NCI-H69 (cell line): Measurements from ENCODE around the gene SNTB2.
A peak's percentile ranks its signal among the peaks of the same experiment; 100 is the strongest.
"Not testable (repeated sequence)": the region's sequence is repeated elsewhere in the genome, so short reads cannot be mapped to it uniquely, and the experiment has no call there.

Experiments used
- DNase-seq: peaks from one replicate; lab custom pipeline; 2025; lab: John Stamatoyannopoulos, UW

Gene SNTB2

DNA sequence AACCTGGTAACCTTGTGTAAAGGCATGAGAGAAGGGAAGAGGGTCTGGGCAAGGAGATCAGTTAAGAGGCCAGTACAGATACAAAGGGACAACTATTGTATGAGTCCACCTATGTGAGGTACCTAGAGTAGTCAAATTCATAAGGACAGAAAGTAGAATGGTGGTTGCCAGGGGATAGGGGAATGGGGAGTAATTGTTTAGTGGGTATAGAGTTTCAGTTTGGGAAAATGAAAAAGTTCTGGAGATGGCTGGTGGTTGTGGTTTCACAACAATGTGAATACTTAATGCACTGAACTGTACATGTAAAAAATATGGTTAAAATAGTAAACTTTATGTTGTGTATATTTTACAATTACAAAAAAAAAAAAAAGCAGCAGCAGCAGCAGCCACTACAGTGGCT lies 49.4 kb downstream of the SNTB2 start:
- no peak for DNase-seq

DNA sequence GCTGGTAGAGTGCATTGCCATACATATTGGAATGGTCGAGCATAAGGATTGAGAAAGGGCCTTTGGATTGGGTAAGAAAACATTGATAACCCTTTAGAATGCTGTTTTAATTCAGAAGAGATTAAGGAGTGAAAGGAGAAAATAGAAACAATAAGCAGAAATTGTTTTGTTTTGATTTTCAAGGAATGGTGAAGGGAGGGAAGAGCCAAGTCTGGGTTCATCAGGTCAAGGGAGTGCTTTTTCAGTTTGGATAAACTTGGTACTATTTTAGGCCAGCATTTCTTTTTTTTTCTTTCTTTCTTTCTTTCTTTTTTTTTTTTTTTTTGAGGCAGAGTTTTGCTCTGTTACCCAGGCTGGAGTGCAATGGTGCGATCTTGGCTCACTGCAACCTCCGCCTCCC lies 50.3 kb downstream of the SNTB2 start:
- DNase-seq: no peak

DNA sequence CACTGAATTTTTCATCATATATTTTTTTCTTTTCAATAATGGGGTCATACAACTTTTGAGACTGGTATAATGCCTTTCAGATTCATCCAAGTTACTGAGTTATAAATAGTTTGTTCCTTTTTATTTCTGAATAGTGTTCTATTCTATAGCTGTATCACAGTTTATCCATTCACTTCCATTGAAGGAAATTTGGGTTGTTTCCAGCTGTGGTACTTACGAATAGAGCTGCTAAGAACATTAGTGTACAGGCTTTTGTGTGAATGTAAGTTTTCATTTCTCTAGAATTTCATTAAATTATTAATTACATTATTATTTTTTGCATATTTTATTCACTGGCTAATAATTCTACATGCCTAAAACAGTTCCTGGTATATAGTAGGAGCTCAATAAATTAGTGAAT lies 52.9 kb downstream of the SNTB2 start:
- DNase-seq: no peak

DNA sequence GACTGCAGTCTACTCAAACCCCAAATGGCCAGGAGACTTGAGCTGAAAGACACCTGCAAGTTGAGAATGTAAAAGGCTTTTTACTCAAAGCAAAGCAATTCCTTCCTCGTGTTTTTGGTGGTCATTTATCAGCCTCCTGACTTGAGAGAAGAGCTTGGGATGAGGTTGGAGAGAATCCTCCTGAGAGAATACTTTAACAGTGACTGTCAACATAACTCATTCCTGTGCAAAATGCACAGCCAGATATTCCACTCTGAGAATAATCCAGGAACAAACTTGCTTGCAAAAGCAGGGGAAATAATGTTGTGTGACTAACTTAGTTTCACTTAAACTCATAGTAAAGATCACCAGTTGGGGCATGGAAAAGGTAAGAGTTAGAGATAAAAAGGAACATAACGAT lies 53.4 kb downstream of the SNTB2 start:
- DNase-seq: no peak

DNA sequence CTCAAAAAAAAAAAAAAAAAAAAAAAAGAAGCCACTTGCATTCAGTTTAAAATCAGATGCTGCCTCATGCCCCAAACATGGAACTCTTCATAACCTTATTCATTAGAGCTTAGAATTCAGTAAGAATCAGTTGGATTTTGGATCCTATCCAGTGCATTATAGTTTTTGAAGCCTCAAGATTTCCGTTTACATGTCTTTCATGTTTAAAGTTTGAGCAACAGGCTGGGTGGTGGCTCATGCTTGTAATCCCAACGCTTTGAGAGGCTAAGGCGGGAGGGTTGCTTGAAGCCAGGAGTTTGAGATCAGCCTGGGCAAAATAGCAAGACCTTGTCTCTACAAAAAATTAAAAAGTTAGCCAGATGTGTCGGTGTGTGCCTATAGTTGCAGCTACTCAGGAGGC lies 55.0 kb downstream of the SNTB2 start:
- DNase-seq: no peak

DNA sequence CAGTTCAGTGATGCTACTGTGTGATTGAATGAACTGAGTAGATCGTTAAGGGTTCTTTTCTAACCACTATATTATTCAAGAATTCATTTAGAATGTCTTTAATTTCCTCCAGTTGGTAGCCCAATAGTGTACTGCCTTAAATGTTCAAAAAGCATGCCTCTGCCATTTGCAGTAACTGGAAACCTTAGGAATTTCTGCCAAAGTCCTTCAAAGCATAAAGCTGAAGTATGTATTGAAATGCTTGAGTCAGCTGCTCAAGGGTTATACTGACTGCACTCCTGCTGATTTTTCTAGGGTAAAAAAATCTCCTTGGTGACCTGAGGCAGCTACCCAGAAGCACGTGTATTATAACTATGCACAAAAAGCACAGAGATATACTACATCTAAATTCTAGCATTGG lies 56.5 kb downstream of the SNTB2 start:
- no peak for DNase-seq

DNA sequence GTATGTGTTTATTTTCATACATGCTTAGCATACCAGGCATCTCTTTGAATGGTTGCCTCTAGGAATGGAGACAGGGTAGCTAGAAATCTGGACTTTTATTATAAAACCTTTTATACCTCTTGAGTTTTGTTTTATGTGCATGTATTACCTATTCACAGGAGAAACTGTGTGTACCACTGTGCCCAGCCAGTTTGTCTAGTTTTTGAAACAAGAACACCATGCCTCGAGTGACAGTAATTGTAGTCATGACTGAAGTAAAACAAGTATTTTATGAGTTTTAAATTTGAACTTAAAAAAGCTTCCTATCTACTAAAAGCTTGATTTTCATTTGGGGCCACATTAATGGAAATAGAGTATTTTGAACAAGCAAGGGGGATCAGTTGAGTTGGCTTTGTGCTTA lies 57.4 kb downstream of the SNTB2 start:
- no peak for DNase-seq

DNA sequence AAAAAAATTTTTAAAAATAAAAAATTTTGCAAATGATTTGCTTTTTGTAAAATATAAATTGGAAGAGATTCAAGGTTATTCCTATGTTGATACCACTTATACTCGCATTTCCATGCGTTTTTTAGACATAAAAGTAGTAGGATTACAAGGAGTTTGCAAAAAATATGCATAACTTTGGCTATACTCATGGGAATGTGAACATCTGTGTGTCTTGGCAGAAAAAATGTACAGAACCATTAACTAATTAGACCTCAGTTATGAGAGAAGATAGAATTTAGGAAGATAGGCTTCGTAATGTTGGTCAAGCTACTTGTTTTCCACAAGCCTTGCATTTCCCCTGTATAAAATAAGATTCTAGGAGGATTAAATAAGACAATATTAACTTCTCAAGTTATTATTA lies 63.1 kb downstream of the SNTB2 start:
- DNase-seq: no peak

DNA sequence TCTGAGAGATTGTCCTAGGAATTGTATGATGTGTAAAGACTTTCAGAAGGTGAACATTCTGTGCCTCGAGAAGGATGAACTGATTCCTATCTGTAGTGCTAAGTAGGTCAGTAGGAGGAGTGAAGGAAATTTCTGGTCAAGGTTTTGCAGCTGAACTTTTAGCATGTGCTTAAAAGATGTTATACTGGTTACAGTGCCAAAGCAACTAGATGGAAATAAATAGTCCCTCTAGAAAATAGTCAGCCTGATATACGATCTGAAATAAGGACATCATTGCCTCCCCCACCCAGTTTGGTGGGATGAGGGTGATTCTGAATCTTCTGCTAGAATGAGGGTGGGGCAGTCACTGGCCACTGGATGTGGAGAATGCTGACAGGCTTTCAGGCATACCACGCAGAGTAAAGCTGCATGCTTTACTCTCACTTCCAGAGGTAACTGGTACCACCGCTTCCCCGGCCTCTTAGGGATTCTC lies 66.9 kb downstream of the SNTB2 start:
- DNase-seq: no peak

DNA sequence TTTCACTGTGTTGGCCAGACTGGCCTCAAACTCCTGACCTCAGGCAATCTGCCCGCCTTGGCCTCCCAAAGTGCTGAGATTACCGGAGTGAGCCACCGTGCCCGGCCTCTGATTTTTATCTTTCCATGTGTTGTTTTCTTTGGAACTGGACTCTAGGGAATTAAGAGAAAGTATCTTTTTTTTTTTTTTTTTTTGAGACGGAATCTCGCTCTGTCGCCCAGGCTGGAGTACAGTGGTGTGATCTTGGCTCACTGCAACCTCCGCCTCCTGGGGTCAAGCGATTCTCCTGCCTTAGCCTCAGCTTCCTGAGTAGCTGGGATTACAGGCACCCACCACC lies 72.4 kb downstream of the SNTB2 start:
- not testable (repeated sequence) for DNase-seq

DNA sequence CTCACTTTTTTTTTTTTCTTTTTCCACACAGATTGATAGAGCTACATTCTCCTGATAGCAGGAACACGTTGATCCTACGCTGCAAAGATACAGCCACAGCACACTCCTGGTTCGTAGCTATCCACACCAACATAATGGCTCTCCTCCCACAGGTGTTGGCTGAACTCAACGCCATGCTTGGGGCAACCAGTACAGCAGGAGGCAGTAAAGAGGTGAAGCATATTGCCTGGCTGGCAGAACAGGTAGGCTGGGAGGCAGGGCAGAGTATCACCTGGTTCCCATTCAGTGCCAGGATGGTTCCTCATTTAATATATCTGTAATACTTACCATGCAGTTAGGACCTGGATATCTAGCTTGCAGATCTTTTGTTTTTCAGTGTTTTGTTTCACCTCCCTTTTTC lies 73.1 kb downstream of the SNTB2 start:
- peak; percentile 91 for DNase-seq

DNA sequence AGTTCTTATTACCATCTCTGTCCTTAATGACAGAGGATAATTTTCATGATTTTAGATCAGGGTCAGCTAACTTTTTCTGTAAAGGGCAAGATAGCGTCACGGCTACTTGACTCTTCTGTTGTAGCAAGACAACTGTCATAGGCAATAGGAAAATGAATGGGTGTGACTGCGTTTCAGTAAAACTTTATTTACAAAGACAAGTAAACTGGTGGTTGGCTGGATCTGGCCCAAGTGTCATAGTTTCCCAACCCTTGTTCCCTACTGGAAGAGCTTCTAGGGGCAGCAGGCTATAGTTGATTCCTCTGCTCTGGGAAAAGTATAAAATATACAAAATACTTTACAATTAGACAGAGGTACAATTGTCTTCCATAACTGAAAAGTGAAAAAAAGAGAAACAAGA lies 73.5 kb downstream of the SNTB2 start:
- peak; percentile 91 for DNase-seq

DNA sequence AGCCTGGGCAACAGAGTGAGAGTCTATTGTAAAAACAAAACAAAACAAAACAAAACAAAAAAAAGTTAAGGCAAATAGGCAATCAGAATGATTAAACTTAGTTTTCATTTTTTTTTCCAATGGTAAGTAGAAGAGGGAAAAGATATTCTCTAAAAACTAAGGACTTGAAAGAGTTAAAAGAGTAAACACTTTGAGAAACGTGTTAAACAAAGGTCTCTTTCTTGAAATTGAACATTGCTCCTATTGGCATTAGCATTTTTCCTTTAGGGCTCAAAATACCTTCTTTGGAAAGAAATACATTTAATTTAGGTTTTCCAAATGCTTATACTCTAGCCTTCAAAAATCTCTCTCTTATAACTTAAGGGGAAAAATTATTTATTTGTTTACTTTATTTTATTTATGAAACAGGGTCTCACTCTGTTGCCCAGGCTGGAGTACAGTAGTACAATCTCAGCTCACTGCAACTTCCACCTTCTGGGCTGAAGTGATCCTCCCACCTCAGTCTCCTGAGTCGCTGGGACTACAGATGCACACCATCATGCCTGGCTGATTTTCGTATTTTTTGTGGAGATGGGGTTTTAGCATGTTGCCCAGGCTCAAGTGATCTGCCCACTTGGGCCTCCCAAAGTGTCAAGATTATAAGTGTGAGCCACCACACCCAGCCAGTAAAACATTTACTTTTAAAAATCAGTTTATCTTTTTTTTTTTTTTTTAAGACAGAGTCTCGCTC lies 79.5 kb downstream of the SNTB2 start:
- DNase-seq: no peak

DNA sequence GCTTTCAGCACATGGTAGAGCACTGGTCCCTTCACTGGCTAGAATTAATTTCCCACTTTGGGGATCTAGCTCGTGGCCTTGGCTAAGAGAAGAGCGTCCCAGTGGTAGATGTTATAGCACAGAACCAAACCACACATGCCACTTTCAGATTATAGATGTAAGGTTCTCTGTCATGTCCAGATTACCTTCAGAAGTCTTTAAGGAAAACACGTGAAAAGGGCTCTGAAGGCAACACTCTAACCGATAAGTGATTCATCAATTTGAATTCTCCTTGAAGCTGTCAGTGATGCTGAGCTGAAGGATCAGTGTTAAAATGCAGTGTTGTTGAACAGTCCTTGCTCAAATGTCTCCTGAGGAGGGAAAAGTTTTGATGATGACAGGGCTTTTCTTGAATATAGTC lies 80.7 kb downstream of the SNTB2 start:
- DNase-seq: no peak

DNA sequence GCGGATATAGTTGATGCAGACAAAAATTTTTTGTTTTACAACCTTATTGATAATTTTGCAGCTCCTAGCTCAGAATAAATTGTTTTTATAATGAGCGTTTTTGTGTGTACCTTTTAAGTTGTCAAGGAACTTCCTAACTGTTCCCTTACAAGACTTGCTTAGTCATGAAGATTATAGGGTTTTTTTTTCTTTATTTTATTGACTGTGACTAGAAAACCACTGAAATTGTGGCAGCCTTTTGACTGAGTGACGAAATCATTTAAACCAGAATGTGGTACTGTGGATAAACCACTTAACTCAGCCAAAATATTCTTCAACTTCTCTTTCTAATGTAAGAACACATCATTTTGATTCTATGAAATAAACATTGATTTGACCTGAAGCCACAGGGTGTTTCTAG lies 83.4 kb downstream of the SNTB2 start:
- no peak for DNase-seq

DNA sequence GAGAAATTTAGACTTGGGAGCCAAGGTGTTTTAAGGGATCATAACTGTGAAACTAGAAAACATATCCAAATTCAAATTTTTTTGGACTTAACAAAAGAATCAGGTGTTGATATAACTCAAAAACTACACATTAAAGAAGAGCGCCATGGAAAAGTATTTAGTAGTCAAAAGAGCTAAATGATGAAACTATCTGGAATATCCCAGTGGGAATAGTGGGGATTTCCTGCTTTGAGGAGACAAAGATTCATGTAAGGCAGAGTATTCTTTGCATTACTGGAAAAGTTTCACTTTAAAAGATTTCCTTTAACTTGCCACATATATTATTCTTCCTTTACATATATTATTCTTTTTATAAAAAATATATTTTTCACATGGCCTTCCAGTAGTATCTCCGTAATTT lies 83.9 kb downstream of the SNTB2 start:
- no peak for DNase-seq

DNA sequence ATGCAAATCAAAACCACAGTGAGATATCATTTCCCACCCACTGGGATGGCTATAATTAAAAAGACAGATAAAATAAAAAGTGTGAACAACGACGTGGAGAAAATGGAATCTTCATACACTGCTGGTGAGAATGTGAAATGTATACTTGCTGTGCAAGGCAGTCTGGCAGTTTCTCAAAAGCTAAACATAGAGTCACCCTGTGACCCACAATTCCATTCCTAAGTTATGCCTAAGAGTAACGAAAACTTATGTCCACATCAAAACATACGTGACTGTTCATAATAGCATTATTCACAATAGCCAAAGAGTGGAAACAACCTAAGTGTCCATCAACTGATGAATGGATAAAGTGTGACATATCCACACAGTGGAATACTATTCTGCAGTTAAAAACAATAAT lies 86.0 kb downstream of the SNTB2 start:
- DNase-seq: no peak

DNA sequence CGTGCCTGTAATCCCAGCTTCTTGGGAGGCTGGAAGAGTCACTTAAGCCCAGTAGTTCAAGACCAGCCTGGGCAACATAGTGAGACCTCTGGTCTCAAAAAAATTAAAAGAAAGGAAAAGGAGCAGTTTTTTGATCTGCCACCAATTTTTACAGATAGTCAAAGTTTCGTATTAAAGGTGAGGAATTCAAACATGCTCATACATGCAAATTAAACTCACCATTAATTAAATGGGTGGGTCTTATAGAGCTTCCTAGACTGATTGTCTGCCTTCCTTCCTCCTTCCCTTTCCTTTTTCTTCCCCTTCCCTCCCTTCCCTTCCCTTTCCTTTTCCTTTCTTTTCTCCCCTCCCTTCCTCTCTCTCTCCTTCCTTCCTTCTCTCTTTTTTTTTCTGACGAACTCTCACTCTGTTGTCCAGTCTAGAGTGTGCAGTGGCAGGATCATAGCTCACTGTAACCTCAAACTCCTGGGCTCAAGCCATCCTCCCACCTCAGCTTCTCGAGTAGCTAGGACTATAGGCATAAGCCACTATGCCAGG lies 87.8 kb downstream of the SNTB2 start:
- no peak for DNase-seq

DNA sequence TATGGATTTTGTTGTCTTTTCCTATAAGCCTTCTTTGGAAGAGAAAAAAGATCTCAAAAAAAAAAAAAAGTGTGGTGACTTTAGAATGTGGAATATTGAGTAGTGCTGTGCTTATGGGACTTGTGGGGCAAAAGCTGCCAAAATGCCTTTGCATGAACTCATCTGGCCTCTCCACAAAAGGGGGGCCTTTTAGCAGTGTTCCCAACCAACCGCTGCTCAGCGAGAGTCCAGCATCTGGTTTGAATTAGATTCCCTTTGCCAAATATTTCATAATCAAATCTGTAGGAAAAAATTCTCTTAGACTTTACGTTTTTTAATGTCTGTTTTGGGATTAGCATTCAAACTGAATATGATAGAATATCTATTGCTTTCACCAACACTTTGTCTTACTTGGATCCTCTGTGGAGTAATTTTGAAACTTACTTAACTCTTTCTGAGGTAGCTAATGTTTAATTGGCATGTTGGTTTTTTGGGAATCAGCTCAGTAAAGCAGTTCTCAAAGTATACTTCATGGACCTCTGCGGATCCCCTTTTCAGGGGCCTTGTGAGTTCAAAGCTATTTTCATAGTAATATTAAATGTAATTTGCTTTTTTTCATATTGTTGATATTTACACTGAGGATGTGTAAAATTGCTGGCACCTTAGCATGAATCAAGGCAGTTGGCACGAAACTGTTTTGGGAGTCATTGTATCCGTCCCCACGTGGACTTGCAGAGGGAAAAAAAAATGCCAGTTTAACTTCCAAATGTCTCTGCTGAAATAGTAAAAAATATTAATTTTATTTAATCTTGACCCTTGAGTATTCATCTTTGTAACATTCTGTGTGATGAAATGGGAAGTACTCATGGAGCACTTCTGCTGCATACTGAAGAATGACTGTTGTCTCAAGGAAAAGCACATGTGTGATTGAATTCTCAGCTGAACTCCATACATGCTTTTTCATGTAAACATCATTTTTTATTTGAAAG lies 89.5 kb downstream of the SNTB2 start:
- DNase-seq: no peak

DNA sequence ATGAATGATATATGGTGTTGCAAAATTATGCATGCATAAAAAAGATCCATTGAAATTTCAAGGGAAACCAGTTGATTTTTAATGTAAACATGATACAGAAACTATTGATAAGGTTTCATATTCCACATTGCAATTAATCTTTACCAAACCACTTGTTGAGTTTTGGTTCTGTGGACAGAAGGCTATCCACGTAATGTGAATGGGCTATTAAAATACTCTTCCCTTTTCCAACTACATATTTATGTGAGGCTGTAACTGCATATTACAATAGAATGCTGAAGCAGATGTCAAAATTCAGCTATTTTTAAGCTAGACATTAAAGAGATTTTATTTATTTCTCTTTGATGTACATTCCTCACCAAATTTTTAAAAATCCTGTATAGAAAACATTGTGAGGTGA lies 90.4 kb downstream of the SNTB2 start:
- DNase-seq: no peak

DNA sequence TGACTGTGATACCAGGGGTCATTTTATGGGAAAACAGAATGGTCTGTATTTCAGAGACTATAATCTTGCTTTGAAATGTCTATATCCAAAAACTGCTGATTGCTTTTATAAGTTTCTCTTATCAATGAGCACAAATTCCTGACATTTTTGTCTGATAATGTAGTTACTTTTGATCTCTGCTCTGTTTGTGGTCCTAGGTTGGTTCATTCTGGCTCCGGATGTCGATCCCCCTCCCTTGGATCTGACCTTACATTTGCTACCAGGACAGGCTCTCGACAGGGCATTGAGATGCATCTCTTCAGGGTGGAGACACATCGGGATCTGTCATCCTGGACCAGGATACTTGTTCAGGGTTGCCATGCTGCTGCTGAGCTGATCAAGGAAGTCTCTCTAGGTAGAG lies 96.9 kb downstream of the SNTB2 start:
- no peak for DNase-seq

DNA sequence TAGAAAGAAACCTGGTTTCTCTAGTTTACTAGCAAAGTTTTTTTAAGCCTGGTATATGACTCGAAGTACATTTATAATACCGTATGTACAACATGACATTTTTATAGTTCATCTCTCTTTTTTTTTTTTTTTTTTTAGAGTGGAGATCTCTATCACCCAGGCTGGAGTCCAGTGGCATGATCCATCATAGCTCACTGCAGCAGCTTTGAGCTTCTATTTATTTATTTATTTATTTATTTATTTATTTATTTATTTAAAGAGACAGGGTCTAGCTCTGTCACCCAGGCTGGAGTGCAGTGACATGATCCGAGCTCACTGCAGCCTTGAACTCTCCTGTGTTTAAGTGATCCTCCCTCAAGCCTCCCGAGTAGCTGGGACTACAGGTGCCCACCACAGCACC lies 98.3 kb downstream of the SNTB2 start:
- DNase-seq: no peak
